HEK293 (cell line): ENCODE measurements around the gene NANOS2.
A peak's percentile ranks its signal among the peaks of the same experiment; 100 is the strongest.

Experiments used
- CTCF ChIA-PET: fragments of 350-600 bp; formaldehyde crosslinking; extraction: SDS; loops from one replicate; lab custom pipeline; 2021; ENCODE audit warnings: antibody characterized with exemption; lab: Yijun Ruan, JAX
- POLR2A ChIA-PET: fragments of 300-600 bp; formaldehyde crosslinking; extraction: SDS; loops from one replicate; lab custom pipeline; 2020; ENCODE audit warnings: antibody characterized with exemption, inconsistent platforms; lab: Yijun Ruan, JAX
- H3K27ac ChIP-seq: fragments of 200-500 bp; sonication (Bioruptor generic); 2 replicates; pipeline ENCODE4 v1.5.1; 2014; ENCODE audit warnings: low read depth, low read length, control low read depth, inconsistent platforms; ENCODE audit errors: extremely low read depth
- H3K36me3 ChIP-seq, 2 experiments: fragments of 200-500 bp in 1 of 2; sonication (Bioruptor generic) in 1 of 2; 1 replicate in 1 of 2; 2 replicates in 1 of 2; pipeline ENCODE4 v1.5.1; 2014 to 2017; ENCODE audit warnings: inconsistent platforms in 2 of 2, low read length in 2 of 2; ENCODE audit not compliant: control insufficient read depth in 2 of 2, insufficient read depth in 1 of 2
- H3K4me1 ChIP-seq: fragments of 200-500 bp; sonication (Bioruptor generic); 2 replicates; pipeline ENCODE4 v1.5.1; 2014; ENCODE audit warnings: mild to moderate bottlenecking, low read length, inconsistent platforms; ENCODE audit not compliant: control insufficient read depth, insufficient read depth
- H3K4me3 ChIP-seq: 2 replicates; pipeline ENCODE4 v1.5.1; 2011; ENCODE audit warnings: low read depth, mild to moderate bottlenecking, control low read depth, low read length, moderate library complexity
- H3K9me3 ChIP-seq: fragments of 200-500 bp; sonication (Bioruptor generic); 2 replicates; pipeline ENCODE4 v1.5.1; 2014; ENCODE audit warnings: low read depth, low read length, inconsistent platforms; ENCODE audit not compliant: control insufficient read depth, insufficient read depth
- IKZF3 ChIP-seq: fragments of 450-650 bp; IDR thresholded peaks from 2 replicates; pipeline ENCODE4 v1.5.0; 2018; ENCODE audit warnings: missing biosample characterization, mild to moderate bottlenecking, missing genetic modification characterization, moderate library complexity
- KLF1 ChIP-seq: fragments of 450-650 bp; formaldehyde crosslinking; IDR thresholded peaks from 2 replicates; pipeline ENCODE4 v1.5.1; 2016; ENCODE audit warnings: missing biosample characterization, missing genetic modification characterization
- KLF7 ChIP-seq: fragments of 450-650 bp; formaldehyde crosslinking; IDR thresholded peaks from 2 replicates; pipeline ENCODE4 v1.5.1; 2016; ENCODE audit warnings: missing biosample characterization, missing genetic modification characterization, borderline replicate concordance
- KLF8 ChIP-seq: fragments of 450-650 bp; formaldehyde crosslinking; IDR thresholded peaks from 2 replicates; pipeline ENCODE4 v1.5.1; 2016; ENCODE audit warnings: missing biosample characterization, missing genetic modification characterization
- REST ChIP-seq: fragments of 450-650 bp; formaldehyde crosslinking; IDR thresholded peaks from 2 replicates; pipeline ENCODE4 v1.5.1; 2016; ENCODE audit warnings: missing biosample characterization, missing genetic modification characterization
- SP2 ChIP-seq: fragments of 450-650 bp; formaldehyde crosslinking; IDR thresholded peaks from 2 replicates; pipeline ENCODE4 v1.5.1; 2016; ENCODE audit warnings: missing biosample characterization, missing genetic modification characterization
- TCF7L2 ChIP-seq: IDR thresholded peaks from 2 replicates; pipeline ENCODE4 v1.6.1; 2011; ENCODE audit warnings: low read depth, mild to moderate bottlenecking, inconsistent platforms, low read length, moderate library complexity, borderline replicate concordance
- TRIM28 ChIP-seq: IDR thresholded peaks from 2 replicates; pipeline ENCODE4 v1.6.1; 2011; ENCODE audit warnings: low read length, control low read depth, borderline replicate concordance
- YY2 ChIP-seq: fragments of 450-650 bp; formaldehyde crosslinking; IDR thresholded peaks from 2 replicates; pipeline ENCODE4 v1.5.1; 2016; ENCODE audit warnings: missing biosample characterization, missing genetic modification characterization
- ZBTB10 ChIP-seq: fragments of 450-650 bp; formaldehyde crosslinking; IDR thresholded peaks from 2 replicates; pipeline ENCODE4 v1.5.1; 2016; ENCODE audit warnings: missing biosample characterization, missing genetic modification characterization
- ZBTB11 ChIP-seq: fragments of 450-650 bp; formaldehyde crosslinking; conservative IDR thresholded peaks from 2 replicates; pipeline ENCODE4 v1.5.1; 2016; ENCODE audit warnings: low read depth, missing biosample characterization, missing genetic modification characterization
- ZBTB21 ChIP-seq: fragments of 450-650 bp; formaldehyde crosslinking; IDR thresholded peaks from 2 replicates; pipeline ENCODE4 v1.5.1; 2017; ENCODE audit warnings: missing biosample characterization, missing genetic modification characterization
- ZBTB8A ChIP-seq: fragments of 450-650 bp; formaldehyde crosslinking; IDR thresholded peaks from 2 replicates; pipeline ENCODE4 v1.5.1; 2016; ENCODE audit warnings: missing biosample characterization, missing genetic modification characterization
- ZNF169 ChIP-seq: fragments of 450-650 bp; formaldehyde crosslinking; IDR thresholded peaks from 2 replicates; pipeline ENCODE4 v1.5.1; 2016; ENCODE audit warnings: missing biosample characterization, missing genetic modification characterization
- ZNF175 ChIP-seq: fragments of 450-650 bp; formaldehyde crosslinking; IDR thresholded peaks from 2 replicates; pipeline ENCODE4 v1.5.1; 2016; ENCODE audit warnings: missing biosample characterization, missing genetic modification characterization
- ZNF350 ChIP-seq: fragments of 450-650 bp; formaldehyde crosslinking; IDR thresholded peaks from 2 replicates; pipeline ENCODE4 v1.5.0; 2017; ENCODE audit warnings: missing biosample characterization, mild to moderate bottlenecking, missing genetic modification characterization
- ZNF398 ChIP-seq: fragments of 450-650 bp; formaldehyde crosslinking; IDR thresholded peaks from 2 replicates; pipeline ENCODE4 v1.5.1; 2017; ENCODE audit warnings: missing biosample characterization, missing genetic modification characterization
- ZNF514 ChIP-seq: fragments of 450-650 bp; formaldehyde crosslinking; IDR thresholded peaks from 2 replicates; pipeline ENCODE4 v1.5.1; 2016; ENCODE audit warnings: missing biosample characterization, missing genetic modification characterization
- ZNF626 ChIP-seq: fragments of 450-650 bp; sonication (Bioruptor Pico); formaldehyde crosslinking; IDR thresholded peaks from 2 replicates; pipeline ENCODE4 v1.5.1; 2018; ENCODE audit warnings: missing biosample characterization, missing genetic modification characterization, inconsistent platforms
- ZNF660 ChIP-seq: fragments of 450-650 bp; IDR thresholded peaks from 2 replicates; pipeline ENCODE4 v1.5.1; 2018; ENCODE audit warnings: missing biosample characterization, mild to moderate bottlenecking, missing genetic modification characterization
- ZNF670 ChIP-seq: fragments of 450-650 bp; formaldehyde crosslinking; IDR thresholded peaks from 2 replicates; pipeline ENCODE4 v1.5.1; 2016; ENCODE audit warnings: missing biosample characterization, missing genetic modification characterization, low read depth
- ZNF777 ChIP-seq: fragments of 450-650 bp; formaldehyde crosslinking; IDR thresholded peaks from 2 replicates; pipeline ENCODE4 v1.5.1; 2017; ENCODE audit warnings: missing biosample characterization, missing genetic modification characterization, borderline replicate concordance
- ZSCAN30 ChIP-seq: fragments of 450-650 bp; IDR thresholded peaks from 2 replicates; pipeline ENCODE4 v1.5.1; 2018; ENCODE audit warnings: missing biosample characterization, mild to moderate bottlenecking, missing genetic modification characterization, moderate library complexity

NANOS2 gene

GRCh38 chr19:45929247-45929646 is 14.7 kb upstream of the NANOS2 start (continued):
- TF ChIP-seq ZBTB11 (tag by site-specific recombination) (no peak), ZNF626 (tag by site-specific recombination) (no peak), ZNF398 (tag by site-specific recombination) (peak; percentile 64; the same call in 1 of the 2 replicates), ZNF175 (tag by site-specific recombination) (no peak), ZNF514 (tag by site-specific recombination) (0 out of 2 replicates have a peak, but pooled peaks have one; percentile 5), KLF1 (no peak), ZNF169 (tag by site-specific recombination) (no peak), TCF7L2 (no peak)

- Histone ChIP-seq H3K27ac (no peak overlapping the region), H3K4me3 (no peak overlapping the region), H3K4me1 (no peaks in the 10 kb centered on the region), H3K9me3 (no peaks in the 10 kb centered on the region), H3K36me3 (no peaks in the 10 kb centered on the region; a peak in 1 of 3 replicates)
- ChIA-PET CTCF (interaction anchor here (0.7 to 1.0 kb wide), 3 partner anchors 63 to 138 kb away, joined by 3 to 4 read pairs (median 4); partner anchors contain the start of gene FOXA3), POLR2A (interaction anchor here (0.5 to 1.7 kb wide), 9 partner anchors 9 to 645 kb away, joined by 3 to 8 read pairs (median 3); partner anchors contain the start of genes CCDC61, MYPOP, NOVA2 and SNRPD2)
- TF ChIP-seq ZNF514 (tag by site-specific recombination) (no peak), ZNF777 (tag by site-specific recombination) (0 out of 2 replicates have a peak, but pooled peaks have one; percentile 70), KLF8 (tag by site-specific recombination) (peak; percentile 40; the same call in 1 of the 2 replicates), TRIM28 (0 out of 2 replicates have a peak, but pooled peaks have one; percentile 44), ZBTB21 (no peak), ZSCAN30 (peak; percentile 64; the same call in 1 of the 2 replicates), SP2 (tag by site-specific recombination) (peak; percentile 60), ZNF670 (tag by site-specific recombination) (no peak), ZNF660 (tag by site-specific recombination) (peak; percentile 72), ZNF350 (tag by site-specific recombination) (no peak), ZBTB10 (tag by site-specific recombination) (0 out of 2 replicates have a peak, but pooled peaks have one; percentile 24), KLF7 (tag by site-specific recombination) (peak; percentile 30; the same call in 1 of the 2 replicates), IKZF3 (tag by site-specific recombination) (no peak), YY2 (tag by site-specific recombination) (peak; percentile 50; the same call in 1 of the 2 replicates), REST (tag by site-specific recombination) (no peak), ZBTB8A (peak; percentile 40; the same call in 1 of the 2 replicates)
Observed at GRCh38 chr19:45927565-45928261, 13.1 kb upstream of the NANOS2 start.
